Measurements from ENCODE around the gene KRTAP4-7.
"Not testable (repeated sequence)": the region's sequence is repeated elsewhere in the genome, so short reads cannot be mapped to it uniquely, and the experiment has no call there.

KRTAP4-7 gene

DNA sequence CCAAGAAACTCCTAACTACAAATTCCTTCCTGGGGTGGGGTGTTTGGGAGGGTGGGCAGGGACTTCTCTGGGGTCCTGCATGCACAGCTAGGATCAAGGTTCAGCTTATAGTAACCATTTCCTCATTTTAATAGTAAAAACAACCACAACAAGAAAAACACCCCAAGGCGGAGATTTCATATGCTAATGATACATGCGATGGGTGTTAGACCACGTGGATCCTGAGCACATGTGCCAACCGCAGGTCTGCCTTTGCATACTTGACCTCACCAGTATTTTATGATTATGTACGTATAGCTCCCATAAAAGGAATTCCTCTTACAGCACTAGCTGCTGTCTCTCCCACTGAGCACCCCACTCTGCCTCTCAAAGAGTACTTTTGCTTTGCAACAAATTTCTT, 32.3 kb downstream of the KRTAP4-7 start:
- DNase-seq = no peak

DNA sequence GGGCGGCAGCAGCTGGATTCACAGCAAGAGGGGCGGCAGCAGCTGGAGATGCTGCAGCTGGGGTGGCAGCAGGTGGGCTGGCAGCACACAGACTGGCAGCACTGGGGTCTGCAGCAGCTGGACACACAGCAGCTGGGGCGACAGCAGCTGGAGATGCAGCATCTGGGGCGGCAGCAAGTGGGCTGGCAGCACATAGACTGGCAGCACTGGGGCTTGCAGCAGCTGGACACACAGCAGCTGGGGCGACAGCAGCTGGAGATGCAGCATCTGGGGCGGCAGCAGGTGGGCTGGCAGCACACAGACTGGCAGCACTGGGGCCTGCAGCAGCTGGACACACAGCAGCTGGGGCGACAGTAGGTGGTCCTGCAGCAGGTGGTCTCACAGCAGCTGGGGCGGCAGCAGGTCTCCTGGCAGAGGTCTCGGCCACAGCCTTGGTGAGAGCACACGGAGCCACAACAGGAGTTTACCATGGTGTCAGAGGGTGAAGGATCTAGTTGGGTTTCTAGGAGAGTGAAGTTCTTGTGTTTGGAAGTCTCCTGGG, 34.0 kb downstream of the KRTAP4-7 start, which contains the start of gene KRTAP4-11:
Gene KRTAP4-11, minus strand, starts transcription at position 528 of the 541 bp plus-strand sequence. Its CDS starts 58 bp downstream, at position 470.
- DNase-seq = not testable (repeated sequence)

DNA sequence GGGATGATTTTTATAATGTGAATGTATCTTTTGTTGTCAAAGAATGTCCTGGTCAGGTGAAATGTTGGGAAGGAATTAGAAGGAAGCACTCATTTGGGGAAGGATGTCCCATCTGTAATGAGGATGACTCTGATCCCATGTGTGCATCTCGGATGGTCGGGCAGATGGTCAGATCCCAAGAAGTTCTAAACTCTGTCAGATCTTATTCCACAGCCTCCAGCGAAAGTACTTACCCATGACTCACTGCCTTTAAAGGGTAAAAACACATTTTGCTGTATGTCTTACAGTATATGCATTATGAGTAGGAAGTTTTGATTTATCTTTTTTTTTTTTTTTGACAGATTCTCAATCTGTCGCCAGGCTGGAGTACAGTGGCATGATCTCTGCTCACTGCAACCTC, 34.8 kb downstream of the KRTAP4-7 start:
- no peak for DNase-seq

DNA sequence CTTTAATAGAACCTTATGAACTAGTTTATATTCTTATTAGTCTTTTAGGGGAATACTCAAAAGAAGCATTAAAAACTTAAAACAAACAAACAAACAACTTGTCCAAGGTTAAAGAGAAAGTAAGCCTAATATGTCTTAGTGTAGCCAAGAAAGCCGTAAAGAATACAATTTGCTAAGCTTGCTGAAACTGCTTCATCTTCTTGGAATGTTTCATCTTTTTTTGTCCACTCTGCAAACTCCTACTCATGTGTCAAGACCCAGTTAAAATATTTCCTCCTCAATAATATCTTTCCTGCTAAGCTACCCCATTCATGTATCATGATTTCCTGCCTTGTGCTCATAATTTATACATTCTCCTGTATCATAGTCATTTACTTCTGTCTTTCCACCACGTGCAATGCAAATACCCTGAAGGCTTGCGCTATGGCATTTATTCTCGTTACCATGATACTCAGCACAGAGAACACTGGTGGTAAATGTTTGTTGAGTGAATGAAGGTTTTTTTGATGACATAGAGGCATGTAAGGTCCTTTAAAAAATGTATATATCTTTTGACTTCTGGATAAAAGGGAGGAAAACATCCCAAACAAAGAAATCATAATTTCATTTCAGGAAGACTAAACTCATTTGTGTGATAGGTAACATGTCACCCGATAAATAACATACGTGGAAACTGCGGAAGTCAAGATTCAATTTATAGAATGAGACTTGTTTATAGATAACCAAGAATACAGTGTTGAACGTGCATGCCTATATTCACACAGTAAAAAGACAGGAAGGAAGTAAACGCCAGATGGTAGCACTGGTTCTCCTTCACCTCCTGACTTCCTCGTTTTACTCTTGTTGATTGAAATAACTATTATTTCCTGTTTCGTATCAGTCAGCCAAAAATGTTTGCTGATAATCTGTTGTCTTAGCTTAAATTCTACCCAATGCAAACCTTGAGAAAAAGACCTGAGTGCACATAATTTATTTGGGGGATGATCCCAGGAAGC, 36.0 kb downstream of the KRTAP4-7 start:
- not testable (repeated sequence) for DNase-seq

DNA sequence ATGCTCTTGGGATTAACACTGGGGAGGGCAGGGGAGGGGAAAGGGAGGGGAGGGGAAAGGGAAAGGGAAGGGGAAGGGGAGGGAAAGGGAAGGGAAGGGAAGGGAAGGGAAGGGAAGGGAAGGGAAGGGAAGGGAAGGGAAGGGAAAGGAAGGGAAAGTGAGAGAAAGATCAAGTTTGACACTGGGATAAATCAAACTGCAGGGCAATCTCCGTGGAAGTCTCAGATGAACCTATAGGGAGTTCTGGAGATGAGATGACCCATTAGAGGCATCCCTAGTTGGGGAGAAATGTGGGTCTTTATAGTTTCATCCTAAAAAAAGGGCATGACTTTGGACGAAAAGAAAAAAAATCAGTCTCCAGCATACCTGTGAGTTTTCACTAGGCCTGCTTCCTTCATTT, 37.8 kb downstream of the KRTAP4-7 start:
- DNase-seq = no peak

DNA sequence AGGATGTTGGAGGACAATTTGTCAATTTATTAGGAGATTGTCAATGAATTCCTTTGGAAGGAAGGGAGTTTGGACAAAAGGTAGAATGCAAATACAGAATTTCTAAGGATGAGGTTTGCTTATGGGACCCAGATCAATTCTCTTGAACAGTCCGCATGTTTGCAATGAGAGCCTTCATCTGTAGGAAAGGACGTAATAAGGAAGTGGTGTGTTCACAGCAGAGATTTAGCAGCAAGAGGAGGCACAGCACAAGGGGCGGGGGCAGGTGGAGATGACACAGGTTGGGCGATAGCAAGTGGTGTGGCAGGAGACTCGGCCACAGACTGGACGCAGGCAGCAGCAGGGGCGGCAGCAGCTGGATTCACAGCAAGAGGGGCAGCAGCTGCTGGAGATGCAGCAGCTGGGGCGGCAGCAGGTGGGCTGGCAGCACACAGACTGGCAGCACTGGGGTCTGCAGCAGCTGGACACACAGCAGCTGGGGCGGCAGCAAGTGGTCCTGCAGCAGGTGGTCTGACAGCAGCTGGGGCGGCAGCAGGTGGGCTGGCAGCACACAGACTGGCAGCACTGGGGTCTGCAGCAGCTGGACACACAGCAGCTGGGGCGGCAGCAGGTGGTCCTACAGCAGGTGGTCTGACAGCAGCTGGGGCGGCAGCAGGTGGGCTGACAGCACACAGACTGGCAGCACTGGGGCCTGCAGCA, 39.5 kb downstream of the KRTAP4-7 start:
- DNase-seq = not testable (repeated sequence)

DNA sequence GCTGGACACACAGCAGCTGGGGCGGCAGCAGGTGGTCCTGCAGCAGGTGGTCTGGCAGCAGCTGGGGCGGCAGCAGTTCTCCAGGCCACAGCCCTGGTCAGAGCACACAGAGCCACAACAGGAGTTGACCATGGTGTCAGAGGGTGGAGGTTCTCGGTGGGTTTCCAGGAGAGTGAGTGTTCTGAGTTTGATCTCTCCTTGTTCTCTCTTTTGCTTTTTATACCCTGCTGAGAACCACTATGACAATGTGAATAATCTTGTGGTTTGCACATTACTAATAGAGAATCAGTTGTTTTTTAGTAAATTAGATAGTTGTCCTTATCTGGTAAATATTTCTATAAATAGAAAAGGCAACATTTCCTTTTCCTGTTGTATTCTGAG, 40.0 kb downstream of the KRTAP4-7 start, which contains the start of gene KRTAP4-12:
Gene KRTAP4-12, minus strand, starts transcription at position 192 of the 381 bp plus-strand sequence. Its CDS starts 60 bp downstream, at position 132.
- DNase-seq = not testable (repeated sequence)

DNA sequence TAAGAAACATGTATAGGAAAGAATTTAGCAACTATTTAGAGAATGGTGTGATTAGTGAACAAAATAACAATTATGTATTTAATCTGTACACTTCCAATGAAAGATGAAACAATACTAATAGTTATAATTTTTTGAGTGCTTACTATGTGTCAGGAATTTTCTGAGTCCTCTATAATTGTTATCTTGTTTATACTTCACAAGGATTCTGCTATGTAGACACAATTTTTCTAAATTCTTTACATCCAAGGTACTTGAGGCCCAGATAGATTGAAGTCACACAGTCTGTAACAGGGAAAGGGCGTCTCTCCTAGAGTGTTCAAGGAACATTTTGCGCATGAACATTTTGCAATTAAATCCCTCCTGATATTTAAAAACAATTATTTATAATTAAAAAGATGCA, 41.1 kb downstream of the KRTAP4-7 start:
- DNase-seq = no peak

DNA sequence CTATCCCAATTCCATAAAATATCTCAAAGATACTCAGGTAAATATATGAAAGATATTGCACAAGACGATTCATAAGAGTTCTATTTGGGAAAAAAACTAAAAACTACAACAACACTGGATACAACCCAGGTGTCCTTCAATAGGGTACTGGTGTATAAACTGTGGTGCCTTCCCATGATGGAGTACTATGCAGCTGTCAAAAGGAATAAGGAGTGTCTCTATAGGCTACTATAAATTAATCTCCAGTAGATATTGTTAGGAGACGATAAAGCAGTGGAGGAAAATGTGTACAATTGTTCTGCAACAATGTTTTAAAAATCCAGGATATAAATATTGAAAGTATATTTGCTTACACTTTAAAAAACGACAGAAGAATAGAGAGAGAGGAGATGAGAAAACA, 42.5 kb downstream of the KRTAP4-7 start:
- no peak for DNase-seq

DNA sequence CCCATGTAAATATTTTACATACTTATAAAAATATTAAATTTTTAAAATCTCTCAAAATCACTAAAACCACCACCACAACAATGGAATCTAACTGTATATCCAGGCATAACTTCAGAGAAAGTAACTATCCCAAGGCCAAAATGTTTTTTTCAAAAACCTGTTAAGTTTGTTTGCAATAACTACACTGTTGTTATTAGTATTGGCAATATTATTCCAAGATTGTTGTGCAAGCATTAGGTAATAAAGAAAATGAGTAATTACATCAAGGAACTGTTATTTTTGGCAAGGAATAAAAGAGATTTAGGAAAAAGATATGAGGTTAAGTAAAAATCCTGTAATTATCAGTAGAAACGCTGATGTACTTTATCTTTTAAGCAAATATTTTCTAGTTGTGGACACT, 43.4 kb downstream of the KRTAP4-7 start:
- no peak for DNase-seq

DNA sequence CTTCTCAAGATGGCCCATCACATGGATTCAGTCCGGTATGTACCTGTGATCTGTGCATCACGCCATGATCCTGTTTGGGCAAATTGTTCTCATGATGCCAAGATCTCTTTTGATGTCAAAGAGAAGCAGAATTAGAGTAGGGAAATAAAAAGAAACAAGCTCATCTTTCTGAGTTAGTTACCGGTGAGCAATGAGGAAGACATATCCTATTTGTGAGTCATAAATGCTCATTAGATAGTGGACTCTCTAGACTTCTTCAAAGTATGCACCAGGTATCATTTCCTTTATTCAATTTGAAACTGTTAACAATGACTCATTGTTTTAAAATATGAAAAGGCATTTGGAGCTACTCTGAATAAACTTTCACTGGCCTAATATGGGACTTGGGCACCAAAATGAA, 48.0 kb downstream of the KRTAP4-7 start:
- DNase-seq = no peak

DNA sequence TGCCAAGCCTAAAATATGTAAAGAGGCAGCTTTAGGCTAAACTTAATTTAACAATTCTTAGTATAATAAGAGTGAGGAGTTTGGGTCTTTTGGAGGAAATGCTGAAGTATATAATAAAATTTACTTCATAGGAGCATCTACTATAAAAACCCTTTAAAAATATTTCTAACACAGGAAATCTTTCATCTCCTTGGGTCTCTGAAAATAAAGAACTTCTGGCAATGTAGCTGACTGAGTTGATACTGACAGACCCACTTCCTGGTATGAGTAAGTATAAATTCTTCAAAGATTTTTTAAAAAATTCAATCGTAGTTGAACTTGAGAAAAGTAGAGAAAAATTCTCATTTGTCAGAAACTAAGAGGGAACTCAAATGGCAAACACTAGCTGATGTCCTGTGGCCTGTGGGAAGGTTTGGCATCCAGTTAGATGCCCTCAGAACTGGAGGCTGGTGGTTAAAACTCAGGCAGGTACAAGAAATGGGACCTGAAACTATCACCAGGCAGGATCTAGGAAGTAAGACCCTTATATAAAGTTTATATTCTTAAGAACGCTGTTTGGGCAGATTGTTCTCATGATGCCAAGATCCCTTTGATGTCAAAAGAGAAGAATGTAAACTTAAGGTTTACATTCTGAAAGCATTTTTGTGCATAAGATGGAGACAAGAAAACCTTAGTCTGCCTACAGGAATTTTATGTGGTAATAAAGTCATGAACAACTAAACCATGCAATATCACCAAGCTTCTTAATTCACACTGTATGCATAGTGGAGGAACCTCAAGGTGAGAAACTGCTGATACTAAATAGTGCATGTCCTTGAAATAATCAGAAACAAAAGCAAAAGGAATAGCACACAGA, 50.2 kb downstream of the KRTAP4-7 start:
- no peak for DNase-seq
